GM19351 (cell line): Measurements from ENCODE around the gene EVPL.
"Not testable (repeated sequence)": the region's sequence is repeated elsewhere in the genome, so short reads cannot be mapped to it uniquely, and the experiment has no call there.

Source experiments
- ATAC-seq: cut with Tn5 transposase; IDR thresholded peaks from one replicate; pipeline ENCODE4 v1.9.1; 2021; ENCODE audit warnings: mild to moderate bottlenecking, moderate library complexity; ENCODE audit not compliant: unreplicated experiment

EVPL gene

DNA sequence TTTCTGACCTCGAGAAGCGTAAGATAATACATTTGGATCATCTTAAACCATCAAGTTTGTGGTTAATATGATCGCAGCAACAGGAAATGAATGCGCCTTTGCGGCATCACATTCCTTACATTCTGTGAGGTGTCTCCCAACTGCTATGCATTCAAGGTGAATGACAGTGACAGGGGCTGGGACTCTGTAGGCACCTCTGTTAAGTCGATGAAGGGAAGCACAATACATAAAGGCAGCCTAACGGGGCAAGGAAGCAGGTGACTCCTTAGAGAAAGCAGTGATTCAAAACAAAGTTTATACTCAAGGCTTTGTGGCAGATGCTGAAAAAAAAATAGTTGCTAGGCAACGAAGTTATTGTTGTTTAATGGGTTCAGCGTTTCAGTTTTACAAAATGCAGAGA lies 21.6 kb upstream of the EVPL start:
- no peak for ATAC-seq

DNA sequence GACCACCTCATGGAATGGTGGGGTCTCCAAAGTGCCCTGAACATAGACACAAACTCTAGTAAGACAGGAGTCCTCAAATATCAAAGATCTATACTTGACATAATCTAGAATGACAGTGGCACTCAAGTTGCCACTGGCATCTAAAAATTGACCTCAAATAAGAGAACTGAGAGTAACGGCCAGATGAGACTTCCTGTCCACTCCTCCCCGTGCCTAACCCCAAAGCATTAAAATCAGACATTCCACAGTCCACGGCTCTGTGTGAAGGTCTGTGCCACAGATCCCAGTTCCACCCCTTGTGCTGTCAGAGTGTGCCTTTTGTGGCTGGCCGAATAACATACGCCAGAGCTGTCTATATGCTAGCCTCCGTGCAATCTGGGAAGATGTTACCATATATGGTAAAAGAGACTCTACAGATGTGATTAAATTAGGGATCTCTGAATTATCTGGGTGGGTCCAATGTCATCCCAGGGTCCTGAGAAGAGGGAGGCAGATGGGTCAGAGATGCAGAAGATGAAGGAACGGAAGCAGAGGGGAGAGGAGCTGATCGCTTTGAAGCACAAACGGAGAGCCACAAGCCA lies 21.0 kb upstream of the EVPL start:
- no peak for ATAC-seq

DNA sequence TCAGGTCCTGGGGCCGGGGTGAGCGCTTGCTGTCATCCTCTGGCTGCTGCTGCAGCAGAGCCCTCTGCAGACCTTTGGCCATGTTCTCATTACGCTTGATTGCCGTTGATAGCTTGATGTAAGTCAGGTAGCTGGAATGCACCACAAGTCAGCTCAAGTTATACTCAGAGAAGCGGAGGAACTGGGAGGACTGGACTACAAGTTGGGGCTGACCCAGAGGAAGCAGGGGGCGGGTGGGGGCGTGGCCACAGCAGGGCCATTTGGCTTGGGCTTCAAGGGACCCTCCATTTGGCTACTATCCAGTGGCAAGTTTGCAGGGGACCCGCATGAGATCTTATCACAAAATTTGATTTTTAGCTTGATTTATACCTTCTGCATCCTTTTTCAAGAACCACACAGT lies 19.0 kb upstream of the EVPL start:
- ATAC-seq = no peak

DNA sequence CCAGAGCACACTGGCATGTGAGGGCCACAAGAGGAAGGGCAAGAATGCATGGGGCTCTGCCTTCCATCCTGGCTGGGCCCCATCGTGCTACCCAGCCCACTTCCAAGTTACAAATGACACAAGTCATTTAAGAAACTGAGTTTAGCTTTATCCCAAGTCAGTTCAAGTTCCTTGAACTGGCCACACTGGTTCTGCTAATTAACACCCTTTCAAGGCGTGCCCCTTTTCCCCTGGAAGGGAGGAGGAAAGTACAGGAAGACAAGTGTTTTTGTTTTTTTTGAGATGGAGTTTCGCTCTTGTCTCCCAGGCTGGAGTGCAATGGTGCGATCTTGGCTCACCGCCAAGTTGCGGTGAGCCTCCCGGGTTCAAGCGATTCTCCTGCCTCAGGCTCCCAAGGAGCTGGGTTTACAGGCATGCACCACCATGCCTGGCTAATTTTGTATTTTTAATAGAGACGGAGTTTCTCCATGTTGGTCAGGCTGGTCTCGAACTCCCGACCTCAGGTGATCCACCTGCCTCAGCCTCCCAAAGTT lies 17.4 kb upstream of the EVPL start:
- not testable (repeated sequence) for ATAC-seq

DNA sequence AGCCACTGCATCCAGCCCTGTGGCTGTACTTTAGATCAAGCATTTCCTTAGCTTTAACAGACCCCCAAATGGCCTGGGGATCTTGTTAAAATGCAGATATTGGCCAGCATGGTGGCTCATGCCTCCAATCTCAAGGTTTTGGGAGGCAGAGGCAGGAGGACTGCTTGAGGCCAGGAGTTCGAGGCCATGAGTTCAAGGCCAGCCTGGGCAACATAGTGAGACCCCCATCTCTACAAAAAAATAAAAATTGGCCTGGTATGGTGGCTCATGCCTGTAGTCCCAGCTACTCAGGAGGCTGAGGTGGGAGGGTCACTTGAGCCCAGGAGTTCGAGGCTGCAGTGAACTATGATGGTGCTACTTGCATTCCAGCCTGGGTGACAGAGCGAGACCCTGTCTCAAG lies 15.8 kb upstream of the EVPL start:
- not testable (repeated sequence) for ATAC-seq

DNA sequence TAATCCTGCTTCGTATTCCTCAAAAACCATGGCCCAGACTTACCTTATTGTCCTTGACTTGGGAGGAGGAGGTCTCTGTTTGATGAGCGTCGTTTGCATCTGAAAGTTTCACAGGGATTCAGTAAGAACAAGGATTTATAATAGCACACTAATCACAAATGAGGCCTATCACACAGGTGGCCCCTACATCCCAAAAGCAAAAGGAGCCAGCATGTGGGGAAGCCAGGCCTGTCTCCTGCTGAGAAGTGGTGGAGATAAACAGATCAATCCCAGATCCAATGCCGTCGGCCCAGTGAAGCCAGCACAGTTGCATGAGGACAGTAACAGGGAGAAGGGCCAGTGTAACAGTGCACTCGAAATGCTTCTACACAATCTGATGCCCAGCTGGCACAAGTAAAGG lies 13.3 kb upstream of the EVPL start:
- ATAC-seq = no peak

DNA sequence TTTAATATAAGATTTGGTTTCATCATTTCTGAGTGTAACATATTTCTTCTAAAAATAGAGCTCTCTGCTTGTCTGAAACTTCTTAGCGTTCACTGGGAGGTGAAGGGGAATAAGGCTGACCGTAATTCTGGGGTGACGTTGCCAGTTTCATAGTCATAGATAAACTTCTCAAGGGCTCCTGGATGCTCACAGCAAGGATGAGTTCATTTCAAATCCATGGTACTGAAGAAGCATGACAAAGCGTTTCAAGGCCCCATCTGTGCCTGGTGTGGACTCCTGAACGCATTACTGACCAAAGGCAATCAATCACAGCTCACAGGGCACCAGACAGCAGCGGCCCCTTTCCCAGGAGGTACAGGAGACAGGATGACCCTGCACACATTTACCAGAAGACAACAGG lies 12.0 kb upstream of the EVPL start:
- no peak for ATAC-seq

DNA sequence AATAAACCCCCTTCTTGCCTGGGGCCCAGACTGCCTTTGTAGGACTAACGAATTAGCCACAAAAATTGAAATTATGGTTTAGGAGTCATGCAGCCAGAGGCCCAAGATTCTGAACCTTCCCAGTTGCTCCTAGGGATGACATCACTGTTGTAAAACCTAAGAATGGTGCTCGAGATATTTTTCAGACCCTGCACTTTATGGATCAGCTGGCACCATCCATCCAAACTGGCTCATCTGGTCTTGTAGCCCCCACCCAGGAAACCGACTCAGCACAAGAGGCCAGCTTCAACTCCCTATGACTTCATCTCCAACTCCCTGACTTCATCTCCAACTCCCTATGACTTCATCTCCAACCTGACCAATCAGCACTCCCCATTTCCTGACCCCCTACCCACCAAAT lies 10.9 kb upstream of the EVPL start:
- ATAC-seq = no peak

DNA sequence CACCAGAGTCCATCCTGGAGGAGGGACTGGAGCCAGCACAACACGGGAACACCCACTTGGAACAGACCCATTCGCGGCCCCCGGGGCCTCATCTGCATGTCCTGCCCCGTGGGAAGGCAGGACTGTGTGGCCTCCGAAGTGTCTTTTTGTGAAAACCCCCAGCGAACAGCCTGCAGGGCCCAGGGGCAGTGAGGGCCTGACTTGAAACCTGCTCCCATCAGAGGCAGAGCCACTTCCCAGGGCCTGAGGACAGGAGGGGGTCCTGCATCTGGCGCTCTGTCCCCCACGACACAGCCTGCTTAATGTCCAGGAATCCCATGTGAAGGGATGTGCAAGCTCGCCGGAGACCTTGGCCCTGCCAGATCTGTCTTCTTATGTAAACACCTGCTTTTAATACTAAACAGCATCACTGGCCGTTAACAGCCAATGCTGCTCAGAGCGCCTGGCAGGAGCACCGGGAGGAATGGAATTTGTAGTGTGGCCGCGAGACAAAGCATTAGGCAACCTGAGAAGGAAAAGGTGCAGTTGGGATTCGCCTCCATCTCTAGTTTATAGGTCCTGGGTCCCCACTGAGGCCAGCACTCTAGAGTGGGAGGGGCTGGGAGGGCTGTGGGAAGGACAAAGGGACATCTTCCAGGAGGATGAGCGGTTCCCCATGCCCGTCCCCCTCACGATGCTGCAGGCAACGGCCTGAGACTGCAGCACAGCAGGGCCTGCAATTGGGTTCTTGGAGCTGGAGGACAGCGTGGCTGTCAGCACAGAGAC lies 9.6 kb upstream of the EVPL start:
- no peak for ATAC-seq

DNA sequence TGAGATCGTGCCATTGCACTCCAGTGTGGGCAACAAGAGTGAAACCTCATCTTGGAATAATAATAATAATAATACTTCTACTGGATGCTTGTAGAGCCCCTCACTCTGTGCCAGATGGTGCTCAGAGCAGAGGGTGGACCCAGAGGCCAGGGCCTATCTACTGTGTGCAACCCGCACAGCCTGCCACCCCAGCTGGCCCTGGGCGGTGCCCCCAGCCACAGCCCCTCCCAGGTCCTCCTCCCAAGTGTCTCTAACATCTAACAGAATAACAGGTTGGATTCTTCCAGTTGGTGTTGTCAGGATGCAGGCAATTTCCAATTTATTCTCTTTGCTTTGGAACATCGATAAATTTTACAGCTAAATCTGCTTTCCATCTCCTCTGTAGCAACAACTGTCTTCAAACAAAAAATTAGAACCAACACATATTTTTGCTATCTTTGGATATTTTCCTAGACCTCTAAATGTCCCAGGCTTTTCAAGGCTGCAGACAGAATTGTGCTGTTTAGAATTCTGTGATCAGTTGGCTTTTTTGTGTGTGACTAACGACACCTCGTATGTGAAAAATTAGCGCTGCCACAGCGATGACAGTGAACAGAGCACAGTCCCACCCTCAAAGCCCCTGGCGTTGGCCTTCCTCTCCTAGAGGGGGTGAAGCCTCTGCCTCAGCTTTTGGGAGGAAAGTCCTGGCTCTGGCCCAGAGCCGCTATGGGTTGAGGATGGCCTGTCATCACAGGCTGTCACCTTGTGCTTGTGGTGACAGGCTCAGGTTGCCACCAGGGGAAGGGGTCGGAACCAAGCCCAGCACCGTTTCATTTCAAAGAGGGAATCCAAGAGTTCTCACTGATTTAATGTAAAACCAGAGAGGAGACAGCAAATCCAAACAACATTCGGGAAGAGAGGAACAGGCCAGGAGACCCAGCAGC lies 7.6 kb upstream of the EVPL start:
- ATAC-seq = no peak

DNA sequence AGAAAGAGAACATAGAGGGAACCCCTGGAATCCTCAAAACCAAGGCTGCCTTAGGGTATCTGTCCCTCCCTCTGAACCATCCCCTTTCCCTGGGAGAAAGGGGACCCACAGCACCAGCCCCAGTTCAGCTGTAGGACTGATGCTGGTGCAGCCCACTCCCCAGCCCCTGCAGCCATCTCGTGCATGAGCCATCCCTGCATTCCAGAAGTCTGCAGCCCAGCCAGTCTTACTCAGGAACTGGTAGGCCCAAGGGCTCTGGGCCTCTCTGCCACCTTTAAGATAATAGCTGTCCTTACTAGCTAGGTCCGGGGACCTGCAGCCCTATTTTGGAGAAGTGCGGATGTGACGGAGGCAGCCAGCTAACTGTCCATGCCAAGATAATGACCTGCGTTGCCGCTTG lies 6.0 kb upstream of the EVPL start:
- ATAC-seq = no peak

DNA sequence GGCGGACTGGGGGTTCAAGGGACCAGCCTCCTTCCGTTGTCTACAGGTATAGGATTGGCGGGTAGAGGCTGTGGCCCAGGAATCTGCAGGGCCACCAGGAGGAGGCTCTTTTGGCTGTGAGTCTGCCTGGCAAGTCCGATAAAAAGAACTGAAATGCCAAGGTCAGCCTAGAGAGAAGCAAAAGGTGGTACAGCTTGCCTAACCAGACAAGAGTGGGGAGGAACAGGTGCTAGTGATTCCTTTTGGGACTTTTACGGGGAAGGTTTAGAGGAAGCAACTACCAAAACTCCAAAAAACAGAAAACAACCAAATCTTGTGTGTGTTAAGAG lies 5.6 kb upstream of the EVPL start:
- ATAC-seq = no peak

DNA sequence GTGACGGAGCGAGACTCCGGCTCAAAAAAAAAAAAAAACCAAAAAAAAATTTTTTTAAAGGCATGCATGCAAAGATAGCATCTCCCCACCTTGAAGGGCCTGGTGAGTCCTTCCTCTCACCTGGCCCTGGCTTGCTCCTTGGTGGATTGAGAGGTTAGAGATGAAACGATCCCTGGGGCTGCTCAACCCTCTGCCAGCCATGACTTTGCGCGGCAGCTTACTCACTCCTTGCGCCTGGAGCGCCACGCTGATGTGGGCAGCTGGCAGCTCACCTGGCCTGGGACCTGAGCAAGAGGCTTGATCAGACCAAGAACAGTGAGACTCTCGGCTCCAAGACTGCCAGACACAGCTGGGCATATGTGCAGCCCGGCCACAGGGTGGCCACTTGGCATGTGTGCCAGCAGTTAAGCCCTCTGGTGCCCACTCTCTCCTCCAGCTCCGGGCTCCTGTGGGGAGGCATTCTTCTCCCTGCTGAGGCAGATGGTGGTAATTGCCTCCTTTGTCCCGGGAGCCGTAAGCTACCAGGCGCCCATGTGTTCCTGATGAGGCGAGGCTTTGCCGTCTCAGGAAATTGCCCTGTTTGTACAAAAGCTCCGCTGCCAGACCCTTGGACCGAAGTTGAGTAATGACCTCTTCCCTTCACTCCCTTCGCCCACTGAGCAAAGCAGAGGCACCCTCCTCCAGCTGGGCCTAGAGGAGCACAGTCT lies 5.1 kb upstream of the EVPL start:
- no peak for ATAC-seq

DNA sequence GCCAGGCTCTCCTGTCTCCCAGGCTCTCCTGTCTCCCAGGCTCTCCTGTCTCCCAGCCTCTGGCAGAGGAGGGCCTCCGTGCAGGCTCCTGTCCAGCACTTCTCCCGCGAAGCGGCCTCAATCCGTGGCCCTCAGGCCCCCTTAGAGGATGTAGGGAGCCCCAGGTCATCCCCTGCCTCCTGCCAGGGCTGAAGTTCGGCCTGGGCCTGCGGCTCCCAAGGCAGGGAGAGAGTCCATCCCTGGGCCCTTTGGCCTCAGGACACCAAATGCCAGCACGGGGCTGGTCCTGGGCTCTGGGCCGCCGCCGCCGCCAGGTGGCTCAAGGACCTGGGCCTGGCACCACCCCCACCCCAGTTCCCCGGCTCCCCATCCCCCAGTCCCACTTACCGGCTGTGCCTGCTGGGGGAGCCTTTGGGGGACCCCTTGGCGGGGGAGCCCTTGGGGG lies 370 bp downstream of the EVPL start:
- ATAC-seq = no peak

DNA sequence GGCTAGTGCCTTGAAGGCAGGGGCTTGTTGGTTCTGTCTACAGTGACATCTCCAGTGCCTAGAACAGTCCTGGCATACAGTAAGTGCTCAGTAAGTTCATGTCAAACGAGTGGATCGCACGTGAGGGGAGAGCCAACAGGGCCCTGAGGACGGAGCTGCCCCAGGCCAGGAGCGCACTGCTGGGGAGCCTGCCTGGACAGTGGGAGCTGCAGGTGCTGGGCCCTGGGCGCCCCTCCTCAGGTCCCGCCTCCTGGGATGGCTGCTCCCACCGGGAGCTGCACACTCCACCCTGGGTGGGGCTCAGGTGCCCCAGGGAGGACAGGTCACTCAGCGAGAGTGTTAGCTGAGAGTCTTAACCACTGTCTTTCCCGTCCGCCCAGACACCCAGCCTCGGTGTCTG lies 1.8 kb downstream of the EVPL start:
- ATAC-seq = no peak

DNA sequence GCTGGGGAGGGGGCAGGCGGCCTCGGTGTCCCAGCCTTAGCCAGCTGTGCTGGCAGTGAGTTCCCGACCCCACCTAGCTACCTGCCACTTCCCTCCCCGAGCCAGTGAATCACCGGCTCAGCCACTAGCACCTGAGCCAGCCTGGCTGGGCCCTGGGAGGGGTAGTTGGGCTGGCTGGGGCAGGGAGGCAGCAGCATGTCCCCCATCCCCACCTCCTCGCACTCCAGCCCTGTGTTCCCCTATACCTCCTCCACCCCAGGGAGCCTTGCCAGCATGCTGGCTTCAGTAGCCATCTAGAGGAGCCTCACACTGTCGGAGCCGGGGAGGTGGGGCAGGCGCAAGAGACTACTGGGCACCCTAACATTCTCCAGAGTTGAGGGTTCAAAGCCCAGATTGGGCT lies 2.8 kb downstream of the EVPL start:
- no peak for ATAC-seq

DNA sequence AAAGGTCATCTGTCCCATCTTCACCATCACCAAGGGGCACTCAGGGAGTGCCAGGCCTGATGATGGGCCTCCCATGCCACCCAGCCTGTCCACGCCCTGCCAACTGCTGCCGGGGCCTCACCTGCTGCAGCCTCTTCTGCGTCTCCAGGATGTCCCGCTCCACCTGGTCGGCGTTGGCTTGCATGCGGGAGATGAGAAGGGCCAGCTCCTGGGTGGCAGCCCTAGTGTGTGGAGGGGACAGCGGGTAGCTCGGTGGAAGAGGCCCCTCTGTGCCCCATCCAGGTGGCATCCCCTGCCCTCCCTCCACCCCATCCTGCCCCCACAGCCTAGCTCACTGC lies 3.2 kb downstream of the EVPL start:
- no peak for ATAC-seq

DNA sequence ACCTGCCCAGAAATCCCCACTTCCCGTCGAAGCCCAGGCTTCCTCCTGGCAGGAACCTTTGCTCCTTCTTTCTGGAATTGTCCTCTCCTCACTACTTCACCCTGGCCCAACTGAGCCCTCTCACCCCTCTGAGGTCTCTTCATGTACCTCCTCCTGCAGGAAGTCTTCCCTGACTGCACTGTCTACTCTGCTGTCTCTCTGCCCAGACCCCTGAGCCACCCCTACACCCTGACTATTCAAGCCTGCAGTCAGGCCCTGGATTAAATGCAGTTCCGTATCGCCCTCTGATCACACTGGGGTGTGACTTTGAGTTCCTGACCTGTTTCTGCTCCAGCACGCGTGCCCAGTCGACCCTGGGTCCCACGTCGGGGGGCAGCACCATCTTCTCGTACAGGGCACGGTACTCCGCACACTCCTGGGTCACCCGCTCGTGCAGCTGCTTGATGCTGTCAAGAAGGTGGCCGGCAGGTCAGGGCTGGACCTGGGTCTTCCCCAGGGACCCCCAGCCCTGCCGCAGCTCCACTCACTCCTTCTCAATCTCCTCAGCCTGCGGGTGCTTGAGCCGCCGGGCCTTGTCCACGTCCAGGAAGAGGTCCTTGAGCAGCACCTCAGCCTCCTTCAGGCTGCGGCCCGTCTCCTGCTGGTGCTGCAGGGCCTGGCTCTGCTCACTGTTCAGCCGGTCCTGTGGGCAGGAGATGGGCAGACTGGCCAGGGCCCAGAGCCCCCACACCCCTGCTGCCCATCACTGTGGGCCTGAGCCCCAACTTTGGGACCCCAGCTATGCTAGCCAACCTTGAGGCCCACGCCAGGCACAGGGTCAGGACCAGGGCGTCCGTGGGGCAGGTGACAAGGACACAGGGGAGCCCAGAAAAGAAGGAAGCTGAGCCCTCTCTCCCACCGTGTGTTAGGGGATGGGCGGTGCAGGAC lies 3.9 kb downstream of the EVPL start:
- no peak for ATAC-seq

DNA sequence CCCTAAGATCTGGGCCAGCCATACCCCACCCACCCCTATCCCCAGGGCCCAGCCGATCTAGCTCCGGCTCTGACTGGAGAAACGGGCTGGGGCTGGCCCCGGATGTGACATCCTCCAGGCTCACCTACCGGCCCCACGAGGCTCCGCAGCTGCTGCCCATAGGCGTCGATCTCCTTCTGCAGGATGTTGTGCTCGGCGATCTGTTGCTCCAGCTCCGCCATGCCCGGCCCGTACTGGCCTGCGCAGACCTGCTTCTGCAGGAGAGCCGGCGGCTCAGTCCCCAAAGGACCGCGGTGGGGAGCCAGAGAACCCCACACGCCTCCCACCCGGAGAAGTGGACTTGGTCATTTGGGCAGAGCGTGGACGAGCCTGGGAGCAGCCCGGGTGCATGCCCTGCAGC lies 4.8 kb downstream of the EVPL start:
- no peak for ATAC-seq

DNA sequence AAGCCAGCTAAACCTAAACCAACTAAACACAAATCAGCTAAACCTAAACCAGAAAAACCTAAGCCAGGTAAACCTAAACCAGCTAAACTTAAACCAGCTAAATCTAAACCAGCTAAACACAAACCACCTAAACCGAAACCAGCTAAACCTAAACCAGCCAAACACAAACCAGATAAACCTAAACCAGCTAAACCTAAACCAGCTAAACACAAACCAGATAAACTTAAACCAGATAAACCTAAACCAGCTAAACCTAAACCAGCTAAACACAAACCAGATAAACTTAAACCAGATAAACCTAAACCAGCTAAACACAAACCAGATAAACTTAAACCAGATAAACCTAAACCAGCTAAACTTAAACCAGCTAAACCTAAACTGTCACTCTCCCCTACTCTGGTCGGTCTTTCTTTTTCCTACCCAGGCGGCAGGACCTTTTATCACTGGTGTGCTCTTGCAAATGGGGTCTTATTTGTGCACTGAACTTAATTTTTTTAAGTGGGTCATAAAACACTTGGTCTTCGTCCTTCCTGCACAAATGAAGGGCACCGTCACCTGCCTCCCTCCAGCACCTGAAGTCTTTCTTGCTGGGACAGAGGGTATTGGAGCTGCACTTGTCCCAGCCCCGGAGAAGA lies 7.2 kb downstream of the EVPL start:
- no peak for ATAC-seq
